ENCODE measurements around the gene FAM149A. TPM values are rescaled to one million over a fixed set of nuclear protein-coding genes. Genes with fewer than 3 reads are reported as not detected.

FAM149A gene
- 10 to 100 TPM in 3 of 4 donors, under 1 TPM in 1; 0.77 to 18.9 (median 17.7) TPM for total RNA-seq

- Histone ChIP-seq H3K4me3 (peak within 1 kb of the TSS; percentile 10 to 65), H3K4me1 (no peaks in the 10 kb centered on the region), H3K27me3 (peaks cover 0 to 3% of the 10 kb centered on the region in 2 donors), H3K9me3 (no peaks in the 10 kb centered on the region), H3K36me3 (no peaks in the 10 kb centered on the region), H3K27ac (peak within 1 kb of the TSS; percentile 27 to 66)
- intact Hi-C loops (cut with DNase I; ENCODE audit: low total_unique reads) = no loop called here
- TF ChIP-seq POLR2A (IDR thresholded peaks at IDR 0.05) = no peak
- TF ChIP-seq, protein P1, sequence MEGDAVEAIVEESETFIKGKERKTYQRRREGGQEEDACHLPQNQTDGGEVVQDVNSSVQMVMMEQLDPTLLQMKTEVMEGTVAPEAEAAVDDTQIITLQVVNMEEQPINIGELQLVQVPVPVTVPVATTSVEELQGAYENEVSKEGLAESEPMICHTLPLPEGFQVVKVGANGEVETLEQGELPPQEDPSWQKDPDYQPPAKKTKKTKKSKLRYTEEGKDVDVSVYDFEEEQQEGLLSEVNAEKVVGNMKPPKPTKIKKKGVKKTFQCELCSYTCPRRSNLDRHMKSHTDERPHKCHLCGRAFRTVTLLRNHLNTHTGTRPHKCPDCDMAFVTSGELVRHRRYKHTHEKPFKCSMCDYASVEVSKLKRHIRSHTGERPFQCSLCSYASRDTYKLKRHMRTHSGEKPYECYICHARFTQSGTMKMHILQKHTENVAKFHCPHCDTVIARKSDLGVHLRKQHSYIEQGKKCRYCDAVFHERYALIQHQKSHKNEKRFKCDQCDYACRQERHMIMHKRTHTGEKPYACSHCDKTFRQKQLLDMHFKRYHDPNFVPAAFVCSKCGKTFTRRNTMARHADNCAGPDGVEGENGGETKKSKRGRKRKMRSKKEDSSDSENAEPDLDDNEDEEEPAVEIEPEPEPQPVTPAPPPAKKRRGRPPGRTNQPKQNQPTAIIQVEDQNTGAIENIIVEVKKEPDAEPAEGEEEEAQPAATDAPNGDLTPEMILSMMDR (IDR thresholded peaks at IDR 0.05) = no peak
- peak; percentile 51 to 53 for DNase-seq
These were observed at the start of gene FAM149A for GRCh38 chr4:186104114-186104889. FAM149A (plus strand) TSS chr4:186104704.

GRCh38 chr4:186058253-186058979 lies 46.1 kb upstream of the FAM149A start:
- Histone ChIP-seq H3K36me3 (no peaks in the 10 kb centered on the region), H3K9me3 (no peaks in the 10 kb centered on the region), H3K27ac (no peak overlapping the region), H3K27me3 (no peaks in the 10 kb centered on the region), H3K4me1 (no peaks in the 10 kb centered on the region), H3K4me3 (no peak overlapping the region)
- intact Hi-C loops (cut with DNase I; ENCODE audit: low total_unique reads) = no loop called here
- no peak for DNase-seq
- no peak for TF ChIP-seq POLR2A (IDR thresholded peaks at IDR 0.05)
- TF ChIP-seq, protein P1 (IDR thresholded peaks at IDR 0.05) = no peak

GRCh38 chr4:186058980-186059316 lies 45.6 kb upstream of the FAM149A start:
- H3K9me3 ChIP-seq = no peaks in the 10 kb centered on the region
- intact Hi-C loops (cut with DNase I; ENCODE audit: low total_unique reads) = no loop called here
- TF ChIP-seq, protein P1 (IDR thresholded peaks at IDR 0.05) = no peak
- no peak for TF ChIP-seq POLR2A (IDR thresholded peaks at IDR 0.05)

DNA sequence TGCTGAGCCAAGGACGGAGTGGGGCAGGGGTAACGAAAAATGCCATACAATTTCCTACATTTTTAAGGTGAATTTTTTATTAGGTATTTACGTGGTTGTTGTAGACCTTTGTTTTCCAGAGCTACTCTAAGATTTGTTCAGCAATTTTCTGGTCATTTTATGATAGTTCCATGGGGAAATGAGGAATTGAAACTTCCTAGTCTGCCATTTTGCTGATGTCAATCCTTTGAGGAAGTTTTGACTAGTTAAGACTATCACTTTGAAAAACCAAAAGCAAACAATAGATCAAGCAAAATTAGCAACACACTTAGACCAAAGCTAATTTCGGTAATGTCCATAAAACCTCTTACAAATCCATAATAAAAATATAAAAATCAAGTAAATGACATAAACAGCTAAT lies 42.6 kb upstream of the FAM149A start:
- intact Hi-C loops (cut with DNase I; ENCODE audit: low total_unique reads) = no loop called here
- DNase-seq = no peak
- Histone ChIP-seq H3K27me3 (no peaks in the 10 kb centered on the region), H3K27ac (no peak overlapping the region), H3K4me3 (no peak overlapping the region), H3K4me1 (no peaks in the 10 kb centered on the region), H3K9me3 (no peaks in the 10 kb centered on the region), H3K36me3 (no peaks in the 10 kb centered on the region)
- no peak for TF ChIP-seq POLR2A (IDR thresholded peaks at IDR 0.05)
- TF ChIP-seq, protein P1 (IDR thresholded peaks at IDR 0.05) = no peak

More at GRCh38 chr4:186058980-186059316, 45.6 kb upstream of the FAM149A start:
- Histone ChIP-seq H3K4me3 (no peak overlapping the region), H3K27me3 (no peaks in the 10 kb centered on the region), H3K36me3 (no peaks in the 10 kb centered on the region), H3K4me1 (no peaks in the 10 kb centered on the region), H3K27ac (no peak overlapping the region)
- DNase-seq = no peak
